Measurements from ENCODE around the gene OPN1LW. TPM values are rescaled to one million over a fixed set of nuclear protein-coding genes. Genes with fewer than 3 reads are reported as not detected.
"Not testable (repeated sequence)": the region's sequence is repeated elsewhere in the genome, so short reads cannot be mapped to it uniquely, and the experiment has no call there.

OPN1LW gene
- total RNA-seq = not detected

GRCh38 chrX:154144010-154144409 lies at the start of gene OPN1LW:
TSS of gene OPN1LW (plus strand) at chrX:154144243. CDS start at chrX:154144284, 41 bp downstream.
- not testable (repeated sequence) for DNase-seq (ENCODE audit: low read depth in 2 of 3, low spot score in 2 of 3)

GRCh38 chrX:154094833-154095232 lies 49.2 kb upstream of the OPN1LW start:
- no peak for DNase-seq (ENCODE audit: low read depth in 2 of 3, low spot score in 2 of 3)

- DNase-seq (ENCODE audit: low read depth in 2 of 3, low spot score in 2 of 3) = peak in 1 of 3 donors; percentile 16
Observed at GRCh38 chrX:154096140-154097002, 47.7 kb upstream of the OPN1LW start.

GRCh38 chrX:154097003-154097588 lies 46.9 kb upstream of the OPN1LW start:
- peak; percentile 37 to 83 (median 72) for DNase-seq (ENCODE audit: low read depth in 2 of 3, low spot score in 2 of 3)

- DNase-seq (ENCODE audit: low read depth in 2 of 3, low spot score in 2 of 3) = peak; percentile 66 to 94 (median 88)
Observed at GRCh38 chrX:154097589-154098541, 46.2 kb upstream of the OPN1LW start, which contains the start of gene MECP2. TSS of gene MECP2 (minus strand) at chrX:154097717.

GRCh38 chrX:154098551-154098950 lies 45.5 kb upstream of the OPN1LW start:
- DNase-seq (ENCODE audit: low read depth in 2 of 3, low spot score in 2 of 3) = no peak

- no peak for DNase-seq (ENCODE audit: low read depth in 2 of 3, low spot score in 2 of 3)
Observed at GRCh38 chrX:154113729-154114128, 30.3 kb upstream of the OPN1LW start.

- no peak for DNase-seq (ENCODE audit: low read depth in 2 of 3, low spot score in 2 of 3)
Observed at GRCh38 chrX:154114652-154115051, 29.4 kb upstream of the OPN1LW start.

- no peak for DNase-seq (ENCODE audit: low read depth in 2 of 3, low spot score in 2 of 3)
Observed at GRCh38 chrX:154115071-154115470, 29.0 kb upstream of the OPN1LW start.

- no peak for DNase-seq (ENCODE audit: low read depth in 2 of 3, low spot score in 2 of 3)
Observed at GRCh38 chrX:154115750-154116149, 28.3 kb upstream of the OPN1LW start.

- DNase-seq (ENCODE audit: low read depth in 2 of 3, low spot score in 2 of 3) = no peak
Observed at GRCh38 chrX:154116426-154117211, 27.4 kb upstream of the OPN1LW start.

GRCh38 chrX:154117566-154117965 lies 26.5 kb upstream of the OPN1LW start:
- no peak for DNase-seq (ENCODE audit: low read depth in 2 of 3, low spot score in 2 of 3)

- no peak for DNase-seq (ENCODE audit: low read depth in 2 of 3, low spot score in 2 of 3)
Observed at GRCh38 chrX:154120567-154120966, 23.5 kb upstream of the OPN1LW start.

GRCh38 chrX:154121207-154121606 lies 22.8 kb upstream of the OPN1LW start:
- DNase-seq (ENCODE audit: low read depth in 2 of 3, low spot score in 2 of 3) = no peak

GRCh38 chrX:154121961-154122360 lies 22.1 kb upstream of the OPN1LW start:
- no peak for DNase-seq (ENCODE audit: low read depth in 2 of 3, low spot score in 2 of 3)

- peak in 2 of 3 donors; percentile 41 to 63 for DNase-seq (ENCODE audit: low read depth in 2 of 3, low spot score in 2 of 3)
Observed at GRCh38 chrX:154123241-154124219, 20.5 kb upstream of the OPN1LW start.

GRCh38 chrX:154125391-154126040 lies 18.5 kb upstream of the OPN1LW start:
- DNase-seq (ENCODE audit: low read depth in 2 of 3, low spot score in 2 of 3) = peak in 1 of 3 donors; percentile 25

- DNase-seq (ENCODE audit: low read depth in 2 of 3, low spot score in 2 of 3) = no peak
Observed at GRCh38 chrX:154126101-154126500, 17.9 kb upstream of the OPN1LW start.
